Transverse colon (tissue), 3 donors: ENCODE results near the gene PDSS1.
"Not testable (repeated sequence)": the region's sequence is repeated elsewhere in the genome, so short reads cannot be mapped to it uniquely, and the experiment has no call there.

Source experiments
- EP300 ChIP-seq: sonication (generic); formaldehyde crosslinking; IDR thresholded peaks from one replicate; pipeline ENCODE4 v1.6.1; 2017; ENCODE audit warnings: antibody characterized with exemption, low read depth
- TF ChIP-seq, protein P1 (sequence below), 5 experiments: fragments of 200-600 bp in 3 of 5; fragments of 450-650 bp in 2 of 5; sonication (generic) in 3 of 5; IDR thresholded peaks; 1 replicate in 2 of 5; 2 replicates in 3 of 5; pipeline ENCODE4 v1.5.1; 2016 to 2017; ENCODE audit warnings: antibody characterized with exemption in 5 of 5, inconsistent platforms in 3 of 5, mild to moderate bottlenecking in 2 of 5, moderate library complexity in 1 of 5

DNA sequence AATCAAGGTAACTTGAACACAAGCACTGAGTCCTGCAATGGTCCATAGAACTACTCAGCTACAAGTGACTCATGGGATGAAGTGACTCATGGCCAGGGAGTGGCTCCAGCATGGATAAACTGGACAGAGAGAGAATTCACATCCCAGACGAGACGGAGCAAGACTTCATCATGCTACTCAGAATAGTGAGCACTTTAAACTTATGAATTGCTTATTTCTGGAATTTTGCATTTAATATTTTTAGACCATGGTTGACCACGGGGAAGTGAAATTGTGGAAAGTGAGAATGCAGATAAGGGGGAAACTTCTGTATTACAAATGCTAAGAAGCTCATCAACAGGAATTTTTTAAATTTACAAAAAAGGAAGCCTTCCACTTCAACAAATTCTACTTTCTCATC lies 15.5 kb upstream of the PDSS1 start:
- TF ChIP-seq, protein P1, sequence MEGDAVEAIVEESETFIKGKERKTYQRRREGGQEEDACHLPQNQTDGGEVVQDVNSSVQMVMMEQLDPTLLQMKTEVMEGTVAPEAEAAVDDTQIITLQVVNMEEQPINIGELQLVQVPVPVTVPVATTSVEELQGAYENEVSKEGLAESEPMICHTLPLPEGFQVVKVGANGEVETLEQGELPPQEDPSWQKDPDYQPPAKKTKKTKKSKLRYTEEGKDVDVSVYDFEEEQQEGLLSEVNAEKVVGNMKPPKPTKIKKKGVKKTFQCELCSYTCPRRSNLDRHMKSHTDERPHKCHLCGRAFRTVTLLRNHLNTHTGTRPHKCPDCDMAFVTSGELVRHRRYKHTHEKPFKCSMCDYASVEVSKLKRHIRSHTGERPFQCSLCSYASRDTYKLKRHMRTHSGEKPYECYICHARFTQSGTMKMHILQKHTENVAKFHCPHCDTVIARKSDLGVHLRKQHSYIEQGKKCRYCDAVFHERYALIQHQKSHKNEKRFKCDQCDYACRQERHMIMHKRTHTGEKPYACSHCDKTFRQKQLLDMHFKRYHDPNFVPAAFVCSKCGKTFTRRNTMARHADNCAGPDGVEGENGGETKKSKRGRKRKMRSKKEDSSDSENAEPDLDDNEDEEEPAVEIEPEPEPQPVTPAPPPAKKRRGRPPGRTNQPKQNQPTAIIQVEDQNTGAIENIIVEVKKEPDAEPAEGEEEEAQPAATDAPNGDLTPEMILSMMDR (IDR thresholded peaks at IDR 0.05) = not testable (repeated sequence)
- TF ChIP-seq EP300 = not testable (repeated sequence)
